ENCODE measurements around the gene ALKBH3. TPM values are rescaled to one million over a fixed set of nuclear protein-coding genes. Genes with fewer than 3 reads are reported as not detected.

ALKBH3 gene
- total RNA-seq, 1 donor from 2014 or later, result 25.4 TPM

DNA sequence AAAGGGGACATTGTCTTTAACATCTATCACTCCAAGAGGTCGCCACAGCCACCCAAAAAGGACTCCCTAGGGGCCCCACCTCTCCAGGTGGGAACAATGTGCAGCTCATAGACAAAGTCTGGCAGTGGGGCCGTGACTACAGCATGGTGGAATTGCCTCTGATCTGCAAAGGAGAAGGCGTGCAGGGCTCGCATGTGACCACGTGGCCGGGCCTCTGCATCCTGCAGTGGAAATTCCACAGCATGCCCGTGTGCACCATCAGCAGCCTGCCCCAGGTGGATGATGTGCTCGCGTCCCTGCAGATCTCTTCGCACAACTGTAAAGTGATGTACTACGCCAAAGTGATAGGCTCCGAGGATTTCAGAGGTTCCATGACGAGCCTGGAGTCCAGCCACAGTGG is 18.5 kb downstream of the ALKBH3 start:
- H3K4me3 Mint-ChIP-seq, result no peak overlapping the region
- no peak overlapping the region for H3K27ac Mint-ChIP-seq (ENCODE audit: unreplicated experiment)
- TF ChIP-seq, protein P1, sequence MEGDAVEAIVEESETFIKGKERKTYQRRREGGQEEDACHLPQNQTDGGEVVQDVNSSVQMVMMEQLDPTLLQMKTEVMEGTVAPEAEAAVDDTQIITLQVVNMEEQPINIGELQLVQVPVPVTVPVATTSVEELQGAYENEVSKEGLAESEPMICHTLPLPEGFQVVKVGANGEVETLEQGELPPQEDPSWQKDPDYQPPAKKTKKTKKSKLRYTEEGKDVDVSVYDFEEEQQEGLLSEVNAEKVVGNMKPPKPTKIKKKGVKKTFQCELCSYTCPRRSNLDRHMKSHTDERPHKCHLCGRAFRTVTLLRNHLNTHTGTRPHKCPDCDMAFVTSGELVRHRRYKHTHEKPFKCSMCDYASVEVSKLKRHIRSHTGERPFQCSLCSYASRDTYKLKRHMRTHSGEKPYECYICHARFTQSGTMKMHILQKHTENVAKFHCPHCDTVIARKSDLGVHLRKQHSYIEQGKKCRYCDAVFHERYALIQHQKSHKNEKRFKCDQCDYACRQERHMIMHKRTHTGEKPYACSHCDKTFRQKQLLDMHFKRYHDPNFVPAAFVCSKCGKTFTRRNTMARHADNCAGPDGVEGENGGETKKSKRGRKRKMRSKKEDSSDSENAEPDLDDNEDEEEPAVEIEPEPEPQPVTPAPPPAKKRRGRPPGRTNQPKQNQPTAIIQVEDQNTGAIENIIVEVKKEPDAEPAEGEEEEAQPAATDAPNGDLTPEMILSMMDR (conservative IDR thresholded peaks at IDR 0.05), result no peak
- no peaks in the 10 kb centered on the region for H3K4me1 Mint-ChIP-seq
- H3K9me3 Mint-ChIP-seq, result no peaks in the 10 kb centered on the region
- H3K27me3 Mint-ChIP-seq (ENCODE audit: low read depth), result no peaks in the 10 kb centered on the region
- peaks cover 20% of the 10 kb centered on the region for H3K36me3 Mint-ChIP-seq (ENCODE audit: low read depth)
- DNase-seq (ENCODE audit: low read depth, low spot score), result no peak

DNA sequence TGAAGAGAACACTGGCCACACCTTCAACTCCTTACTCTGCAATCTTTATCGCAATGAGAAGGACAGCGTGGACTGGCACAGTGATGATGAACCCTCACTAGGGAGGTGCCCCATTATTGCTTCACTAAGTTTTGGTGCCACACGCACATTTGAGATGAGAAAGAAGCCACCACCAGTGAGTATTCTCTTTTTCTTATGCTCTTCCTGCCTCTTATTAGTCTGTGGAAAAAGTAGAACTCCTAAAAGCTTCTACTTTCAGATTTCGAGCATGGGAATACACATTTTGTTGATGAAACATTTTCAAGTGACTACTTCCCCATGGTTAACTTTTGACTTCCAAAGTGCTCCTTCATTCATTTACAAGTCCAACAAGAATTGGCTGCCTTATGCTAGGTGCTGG is 20.9 kb downstream of the ALKBH3 start:
- Mint-ChIP-seq H3K4me3 (no peak overlapping the region), H3K4me1 (peaks cover 17% of the 10 kb centered on the region), H3K27ac (ENCODE audit: unreplicated experiment) (no peak overlapping the region), H3K36me3 (ENCODE audit: low read depth) (peaks cover 13% of the 10 kb centered on the region), H3K9me3 (no peaks in the 10 kb centered on the region), H3K27me3 (ENCODE audit: low read depth) (no peaks in the 10 kb centered on the region)
- TF ChIP-seq, protein P1 (conservative IDR thresholded peaks at IDR 0.05), result no peak
- DNase-seq (ENCODE audit: low read depth, low spot score), result no peak

DNA sequence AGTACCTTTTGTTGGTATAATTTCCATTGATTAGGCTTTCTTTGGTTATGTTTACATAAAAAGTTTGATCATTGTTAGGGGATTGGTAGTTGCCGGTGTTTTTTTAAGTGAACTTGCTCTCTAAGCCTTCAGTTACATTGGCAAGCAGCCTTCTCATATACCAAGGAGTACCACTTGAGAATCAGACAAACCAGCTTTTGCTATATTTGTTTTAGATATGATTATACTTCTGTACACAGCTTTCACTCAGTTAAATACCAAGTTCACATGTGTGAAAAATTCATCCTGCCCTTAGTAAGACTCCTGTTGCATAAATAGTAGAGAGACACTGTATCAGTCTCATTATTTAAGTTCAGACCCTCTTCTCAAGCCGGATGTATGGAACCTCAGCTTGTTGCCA is 22.4 kb downstream of the ALKBH3 start:
- TF ChIP-seq, protein P1 (conservative IDR thresholded peaks at IDR 0.05), result no peak
- Mint-ChIP-seq H3K27me3 (ENCODE audit: low read depth) (no peaks in the 10 kb centered on the region), H3K4me3 (no peak overlapping the region), H3K4me1 (peaks cover 17% of the 10 kb centered on the region), H3K9me3 (no peaks in the 10 kb centered on the region), H3K27ac (ENCODE audit: unreplicated experiment) (no peak overlapping the region), H3K36me3 (ENCODE audit: low read depth) (peaks cover 10% of the 10 kb centered on the region)
- no peak for DNase-seq (ENCODE audit: low read depth, low spot score)

DNA sequence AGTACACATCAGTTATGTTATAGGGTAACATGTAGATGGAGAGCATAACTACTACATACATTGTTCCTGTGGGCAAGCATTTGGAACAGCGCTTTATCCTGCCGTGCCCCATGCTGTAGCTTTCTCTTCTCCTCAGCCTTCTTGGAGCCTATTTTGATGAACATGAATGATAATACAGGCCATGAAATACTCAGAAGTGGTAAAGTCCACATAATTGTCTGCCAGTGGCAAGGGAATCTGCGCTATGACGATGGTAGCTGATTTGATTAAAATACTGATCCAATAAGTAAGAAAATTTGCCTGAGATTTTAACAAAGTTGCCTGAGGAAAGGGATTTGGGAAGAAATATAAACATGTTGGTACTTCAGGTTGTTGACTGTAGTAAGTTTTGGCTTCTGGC is 23.3 kb downstream of the ALKBH3 start:
- Mint-ChIP-seq H3K4me3 (no peak overlapping the region), H3K9me3 (no peaks in the 10 kb centered on the region), H3K4me1 (peaks cover 17% of the 10 kb centered on the region), H3K27ac (ENCODE audit: unreplicated experiment) (no peak overlapping the region), H3K36me3 (ENCODE audit: low read depth) (peaks cover 4% of the 10 kb centered on the region), H3K27me3 (ENCODE audit: low read depth) (no peaks in the 10 kb centered on the region)
- TF ChIP-seq, protein P1 (conservative IDR thresholded peaks at IDR 0.05), result no peak
- DNase-seq (ENCODE audit: low read depth, low spot score), result no peak

DNA sequence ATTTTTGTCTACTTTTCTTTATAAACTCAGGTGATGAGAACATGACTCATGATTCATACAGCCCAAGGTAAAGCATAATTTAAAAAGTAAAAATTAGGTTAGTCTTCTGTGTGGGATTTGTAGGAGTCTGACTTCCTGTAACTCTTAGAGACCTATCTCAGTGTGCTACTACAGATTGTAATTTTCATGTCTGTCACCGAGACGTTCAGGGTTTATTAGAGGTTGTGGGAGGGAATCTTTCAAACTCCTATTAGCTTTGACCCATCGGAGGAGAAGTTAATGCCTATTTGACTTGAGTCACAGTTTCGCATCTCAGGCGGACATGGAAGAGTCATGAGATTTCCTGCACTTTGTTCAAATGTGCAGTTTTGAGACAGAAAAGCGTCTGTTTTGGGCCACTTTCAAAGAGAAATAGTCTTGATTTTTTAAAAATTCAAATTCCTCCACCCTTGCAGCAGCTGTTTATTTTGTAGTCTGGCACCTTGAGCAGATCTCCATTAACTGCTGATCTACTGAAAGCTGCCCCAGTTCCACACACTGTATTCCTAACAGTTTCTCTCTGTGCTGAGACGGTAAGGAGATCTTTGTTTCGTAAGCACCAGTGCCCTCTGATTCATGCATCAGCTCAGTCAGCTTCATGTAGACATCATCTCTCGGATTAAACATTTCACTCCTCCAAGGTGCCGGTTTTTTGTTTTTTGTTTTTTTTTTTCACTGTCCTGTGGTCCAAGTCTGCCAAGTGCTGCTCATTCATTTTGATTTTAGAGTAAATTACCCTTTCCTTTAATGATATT is 24.3 kb downstream of the ALKBH3 start:
- TF ChIP-seq, protein P1 (conservative IDR thresholded peaks at IDR 0.05), result no peak
- Mint-ChIP-seq H3K27me3 (ENCODE audit: low read depth) (no peaks in the 10 kb centered on the region), H3K27ac (ENCODE audit: unreplicated experiment) (peak overlapping the region; percentile 35), H3K4me1 (peaks cover 17% of the 10 kb centered on the region), H3K36me3 (ENCODE audit: low read depth) (no peaks in the 10 kb centered on the region), H3K4me3 (peak overlapping the region; percentile 1), H3K9me3 (no peaks in the 10 kb centered on the region)
- no peak for DNase-seq (ENCODE audit: low read depth, low spot score)

All from neural crest cell (in vitro differentiated cells).